GM21447 (cell line): ENCODE data around the gene PDXK.

Experiments
- ATAC-seq: cut with Tn5 transposase; IDR thresholded peaks from one replicate; pipeline ENCODE4 v1.9.1; 2021; ENCODE audit not compliant: unreplicated experiment

PDXK gene

GRCh38 chr21:43740497-43741156 lies 21.7 kb downstream of the PDXK start:
- no peak for ATAC-seq

- no peak for ATAC-seq
Observed at GRCh38 chr21:43741423-43742096, 22.6 kb downstream of the PDXK start.

- no peak for ATAC-seq
Observed at GRCh38 chr21:43743947-43744346, 25.0 kb downstream of the PDXK start.

GRCh38 chr21:43744725-43745124 lies 25.8 kb downstream of the PDXK start:
- ATAC-seq = no peak

GRCh38 chr21:43745772-43746517 lies 27.0 kb downstream of the PDXK start:
- no peak for ATAC-seq

GRCh38 chr21:43748622-43749021 lies 29.7 kb downstream of the PDXK start:
- no peak for ATAC-seq

- no peak for ATAC-seq
Observed at GRCh38 chr21:43749651-43750262, 30.8 kb downstream of the PDXK start.

GRCh38 chr21:43750339-43751033 lies 31.6 kb downstream of the PDXK start:
- ATAC-seq = no peak

- no peak for ATAC-seq
Observed at GRCh38 chr21:43751955-43752591, 33.1 kb downstream of the PDXK start.

GRCh38 chr21:43752758-43753438 lies 34.0 kb downstream of the PDXK start:
- ATAC-seq = no peak

- no peak for ATAC-seq
Observed at GRCh38 chr21:43753439-43753799, 34.5 kb downstream of the PDXK start.

- ATAC-seq = no peak
Observed at GRCh38 chr21:43754948-43755781, 36.2 kb downstream of the PDXK start.

- no peak for ATAC-seq
Observed at GRCh38 chr21:43755820-43756594, 37.1 kb downstream of the PDXK start.

GRCh38 chr21:43757601-43758000 lies 38.7 kb downstream of the PDXK start:
- no peak for ATAC-seq

- ATAC-seq = no peak
Observed at GRCh38 chr21:43758111-43758641, 39.2 kb downstream of the PDXK start.

- ATAC-seq = no peak
Observed at GRCh38 chr21:43758811-43759210, 39.9 kb downstream of the PDXK start.

- ATAC-seq = no peak
Observed at GRCh38 chr21:43759651-43760050, 40.7 kb downstream of the PDXK start.

- ATAC-seq = no peak
Observed at GRCh38 chr21:43760391-43760958, 41.5 kb downstream of the PDXK start.
